Measurements from ENCODE around the gene ERO1B.

Gene ERO1B

GRCh38 chr1:236258114-236258622 is 23.6 kb downstream of the ERO1B start:
- H3K27ac ChIP-seq: no peak overlapping the region
- no peak for DNase-seq (ENCODE audit: low read depth, low spot score)

- H3K27ac ChIP-seq: no peak overlapping the region
- no peak for DNase-seq (ENCODE audit: low read depth, low spot score)
These were observed 24.5 kb downstream of the ERO1B start for GRCh38 chr1:236257216-236257615.

- no peak for DNase-seq (ENCODE audit: low read depth, low spot score)
- no peak overlapping the region for H3K27ac ChIP-seq
These were observed 27.7 kb downstream of the ERO1B start for GRCh38 chr1:236253918-236254637.

- no peak overlapping the region for H3K27ac ChIP-seq
- no peak for DNase-seq (ENCODE audit: low read depth, low spot score)
These were observed 28.6 kb downstream of the ERO1B start for GRCh38 chr1:236253119-236253518.

GRCh38 chr1:236251587-236251986 is 30.2 kb downstream of the ERO1B start:
- DNase-seq (ENCODE audit: low read depth, low spot score): no peak
- H3K27ac ChIP-seq: no peak overlapping the region

- H3K27ac ChIP-seq: no peak overlapping the region
- DNase-seq (ENCODE audit: low read depth, low spot score): no peak
These were observed 34.5 kb downstream of the ERO1B start for GRCh38 chr1:236247286-236247685.

- no peak overlapping the region for H3K27ac ChIP-seq
- DNase-seq (ENCODE audit: low read depth, low spot score): no peak
These were observed 39.2 kb downstream of the ERO1B start for GRCh38 chr1:236242568-236242967.

- no peak overlapping the region for H3K27ac ChIP-seq
- no peak for DNase-seq (ENCODE audit: low read depth, low spot score)
These were observed 41.1 kb downstream of the ERO1B start for GRCh38 chr1:236240675-236241074.

GRCh38 chr1:236239092-236239585 is 42.6 kb downstream of the ERO1B start:
- no peak overlapping the region for H3K27ac ChIP-seq
- no peak for DNase-seq (ENCODE audit: low read depth, low spot score)

- no peak overlapping the region for H3K27ac ChIP-seq
- no peak for DNase-seq (ENCODE audit: low read depth, low spot score)
These were observed 46.6 kb downstream of the ERO1B start for GRCh38 chr1:236235116-236235515.

GRCh38 chr1:236228411-236228810 is 53.3 kb downstream of the ERO1B start:
- no peak for DNase-seq (ENCODE audit: low read depth, low spot score)
- no peak overlapping the region for H3K27ac ChIP-seq

- no peak for DNase-seq (ENCODE audit: low read depth, low spot score)
These were observed 59.1 kb downstream of the ERO1B start for GRCh38 chr1:236222632-236223031.

GRCh38 chr1:236220473-236220872 is 61.3 kb downstream of the ERO1B start:
- DNase-seq (ENCODE audit: low read depth, low spot score): no peak
- H3K27ac ChIP-seq: no peak overlapping the region

More at GRCh38 chr1:236222632-236223031, 59.1 kb downstream of the ERO1B start:
- no peak overlapping the region for H3K27ac ChIP-seq

- H3K27ac ChIP-seq: no peak overlapping the region
- DNase-seq (ENCODE audit: low read depth, low spot score): no peak
These were observed 67.0 kb downstream of the ERO1B start for GRCh38 chr1:236214761-236215160.

- no peak for DNase-seq (ENCODE audit: low read depth, low spot score)
- H3K27ac ChIP-seq: no peak overlapping the region
These were observed 68.2 kb downstream of the ERO1B start for GRCh38 chr1:236213534-236213933.

GRCh38 chr1:236211815-236212214 is 69.9 kb downstream of the ERO1B start:
- DNase-seq (ENCODE audit: low read depth, low spot score): no peak
- H3K27ac ChIP-seq: no peak overlapping the region

- H3K27ac ChIP-seq: no peak overlapping the region
- no peak for DNase-seq (ENCODE audit: low read depth, low spot score)
These were observed 72.0 kb downstream of the ERO1B start for GRCh38 chr1:236209713-236210112.

- no peak for DNase-seq (ENCODE audit: low read depth, low spot score)
- no peak overlapping the region for H3K27ac ChIP-seq
These were observed 72.6 kb downstream of the ERO1B start for GRCh38 chr1:236209185-236209584.

GRCh38 chr1:236207569-236207968 is 74.2 kb downstream of the ERO1B start:
- DNase-seq (ENCODE audit: low read depth, low spot score): no peak

GRCh38 chr1:236207121-236207520 is 74.6 kb downstream of the ERO1B start:
- no peak for DNase-seq (ENCODE audit: low read depth, low spot score)
- no peak overlapping the region for H3K27ac ChIP-seq

More at GRCh38 chr1:236207569-236207968, 74.2 kb downstream of the ERO1B start:
- H3K27ac ChIP-seq: no peak overlapping the region

GRCh38 chr1:236206548-236206947 is 75.2 kb downstream of the ERO1B start:
- no peak for DNase-seq (ENCODE audit: low read depth, low spot score)
- no peak overlapping the region for H3K27ac ChIP-seq

GRCh38 chr1:236204656-236205055 is 77.1 kb downstream of the ERO1B start:
- no peak for DNase-seq (ENCODE audit: low read depth, low spot score)
- H3K27ac ChIP-seq: no peak overlapping the region
